Ovary (tissue), 3 donors: ENCODE results near the gene ATF3.

ENCODE experiments used
- CTCF ChIP-seq, 3 donors: fragments of 450-650 bp in 2 of 3; fragments of 200-600 bp in 1 of 3; IDR thresholded peaks; one replicate each; pipeline versions ENCODE4 v1.5.1 to v1.8.0; 2016 to 2022; ENCODE audit warnings: antibody characterized with exemption in 3 of 3, mild to moderate bottlenecking in 1 of 3
- POLR2A ChIP-seq: fragments of 450-650 bp; IDR thresholded peaks from one replicate; pipeline ENCODE4 v1.6.1; 2017; ENCODE audit warnings: antibody characterized with exemption, mild to moderate bottlenecking, moderate library complexity
- donor health status: DM: no; HTN: no; CAD: no.

GRCh38 chr1:212582808-212583615, 25.5 kb upstream of the ATF3 start:
- TF ChIP-seq CTCF (IDR thresholded peaks at IDR 0.05) (no peak), POLR2A (no peak)
